HCT116 (cell line): ENCODE measurements around the gene THEM4. TPM values are rescaled to one million over a fixed set of nuclear protein-coding genes. Genes with fewer than 3 reads are reported as not detected.

Experiments
- ATAC-seq: fragments of 200-7000 bp; cut with Tn5 transposase; 2 replicates; pipeline ENCODE4 v1.9.1; 2020; ENCODE audit warnings: mild to moderate bottlenecking, moderate library complexity
- BruUV-seq: library from RNA; stranded (reverse); fragments of 400-500 nt; replicated peaks from 2 replicates; lab custom pipeline; 2021; lab: Mats Ljungman, UMichigan
- CTCF ChIA-PET: fragments of 300-600 bp; sonication (Branson Sonifier 250); formaldehyde crosslinking; loops from one replicate; lab custom pipeline; 2021; ENCODE audit warnings: antibody characterized with exemption; lab: Charles Lee
- POLR2A ChIA-PET: fragments of 300-600, 350-600 bp; sonication (Branson Sonifier 250); formaldehyde crosslinking; loops from one replicate; lab custom pipeline; 2021; ENCODE audit warnings: antibody characterized with exemption; lab: Charles Lee
- RAD21 ChIA-PET, 2 experiments: fragments of 300-600 bp; sonication (Branson Sonifier 250); formaldehyde crosslinking; loops; one replicate each; lab custom pipeline; 2023; ENCODE audit warnings: low total read pairs in 2 of 2; ENCODE audit not compliant: uncharacterized antibody in 2 of 2, unreplicated experiment in 2 of 2, low non-redundant PET in 1 of 2; lab: Charles Lee
- DNase-seq: peaks from one replicate; pipeline ENCODE4 v3.0.0-alpha.2; 2010; ENCODE audit warnings: low read depth, low spot score
- H2AFZ ChIP-seq: fragments of 200-600 bp; shearing (Covaris generic), sonication (generic); 2 replicates; pipeline ENCODE4 v1.6.1; 2017; ENCODE audit warnings: low read depth, mixed run types, mixed read lengths, antibody characterized with exemption, low read length; ENCODE audit not compliant: poor library complexity, severe bottlenecking
- H3K27ac ChIP-seq: 2 replicates; pipeline ENCODE4 v1.5.1; 2012; ENCODE audit warnings: low read depth, low read length
- H3K27me3 ChIP-seq: fragments of 200-600 bp; sonication (generic); 2 replicates; pipeline ENCODE4 v1.6.1; 2016; ENCODE audit warnings: mixed run types, low read length, mixed read lengths; ENCODE audit not compliant: insufficient read depth
- H3K36me3 ChIP-seq, 2 experiments: fragments of 200-500 bp in 1 of 2; fragments of 200-600 bp in 1 of 2; sonication (Bioruptor generic) in 1 of 2; sonication (generic) in 1 of 2; 2 replicates each; pipeline versions ENCODE4 v1.5.1 to v1.6.1; 2014 to 2016; ENCODE audit warnings: low read length in 2 of 2, inconsistent platforms in 1 of 2, mixed read lengths in 1 of 2, mixed run types in 1 of 2; ENCODE audit not compliant: insufficient read depth in 2 of 2, control insufficient read depth in 1 of 2
- H3K4me1 ChIP-seq, 2 experiments: fragments of 200-600 bp in 1 of 2; sonication (generic) in 1 of 2; 2 replicates each; pipeline versions ENCODE4 v1.5.1 to v1.6.1; 2012 to 2017; ENCODE audit warnings: low read length in 2 of 2, inconsistent platforms in 1 of 2, mild to moderate bottlenecking in 1 of 2, mixed read lengths in 1 of 2, mixed run types in 1 of 2, moderate library complexity in 1 of 2; ENCODE audit not compliant: insufficient read depth in 2 of 2, control insufficient read depth in 1 of 2
- H3K4me2 ChIP-seq: fragments of 200-600 bp; sonication (generic); 2 replicates; pipeline ENCODE4 v1.6.1; 2017; ENCODE audit warnings: mixed run types, low read length, mixed read lengths
- H3K4me3 ChIP-seq, 2 experiments: fragments of 200-600 bp in 1 of 2; sonication (generic) in 1 of 2; replicated peaks in 1 of 2; 2 replicates each; pipeline ENCODE4 v1.5.1; 2011 to 2016; ENCODE audit warnings: low read length in 2 of 2, control low read depth in 1 of 2, low read depth in 1 of 2, mild to moderate bottlenecking in 1 of 2, mixed read lengths in 1 of 2, mixed run types in 1 of 2
- H3K79me2 ChIP-seq: fragments of 200-600 bp; sonication (generic); 2 replicates; pipeline ENCODE4 v1.6.1; 2017; ENCODE audit warnings: mild to moderate bottlenecking, mixed run types, low read length, moderate library complexity, mixed read lengths; ENCODE audit not compliant: insufficient read depth
- H3K9ac ChIP-seq: fragments of 200-600 bp; sonication (generic); 2 replicates; pipeline ENCODE4 v1.6.1; 2016; ENCODE audit warnings: low read length, mixed read lengths
- H3K9me2 ChIP-seq: fragments of 200-600 bp; sonication (generic), shearing (Covaris generic); 2 replicates; pipeline ENCODE4 v1.6.1; 2017; ENCODE audit warnings: mixed run types, mild to moderate bottlenecking, moderate library complexity; ENCODE audit not compliant: insufficient read depth
- H3K9me3 ChIP-seq, 2 experiments: fragments of 200-500 bp in 1 of 2; fragments of 200-600 bp in 1 of 2; sonication (Bioruptor generic) in 1 of 2; sonication (generic) in 1 of 2; 2 replicates each; pipeline ENCODE4 v1.6.1; 2014 to 2017; ENCODE audit warnings: low read length in 2 of 2, mixed read lengths in 2 of 2, inconsistent platforms in 1 of 2, low read depth in 1 of 2, mild to moderate bottlenecking in 1 of 2, mixed run types in 1 of 2, moderate library complexity in 1 of 2; ENCODE audit not compliant: control insufficient read depth in 1 of 2, insufficient read depth in 1 of 2
- H4K20me1 ChIP-seq: fragments of 200-600 bp; sonication (generic), shearing (Covaris generic); 2 replicates; pipeline ENCODE4 v1.6.1; 2017; ENCODE audit warnings: mixed run types, mild to moderate bottlenecking, moderate library complexity; ENCODE audit not compliant: insufficient read depth
- CBX3 ChIP-seq: IDR thresholded peaks from 2 replicates; pipeline ENCODE4 v1.6.1; 2012; ENCODE audit warnings: low read depth
- EGR1 ChIP-seq: IDR thresholded peaks from 2 replicates; pipeline ENCODE4 v1.6.1; 2012; ENCODE audit warnings: low read depth
- ELF1 ChIP-seq: IDR thresholded peaks from 2 replicates; pipeline ENCODE4 v1.6.1; 2012; ENCODE audit warnings: low read depth, borderline replicate concordance
- EZH2 ChIP-seq: fragments of 200-600 bp; sonication (generic); IDR thresholded peaks from 2 replicates; pipeline ENCODE4 v1.6.1; 2017; ENCODE audit warnings: antibody characterized with exemption, mixed run types
- EZH2phosphoT487 ChIP-seq: fragments of 200-600 bp; IDR thresholded peaks from 2 replicates; pipeline ENCODE4 v1.6.1; 2018; ENCODE audit warnings: antibody characterized with exemption, borderline replicate concordance
- JUND ChIP-seq: IDR thresholded peaks from 2 replicates; pipeline ENCODE4 v1.6.1; 2012
- MAX ChIP-seq: IDR thresholded peaks from 2 replicates; pipeline ENCODE4 v1.6.1; 2012
- POLR2A ChIP-seq: IDR thresholded peaks from 2 replicates; pipeline ENCODE4 v1.7.0; 2011; ENCODE audit warnings: borderline replicate concordance; ENCODE audit not compliant: insufficient read depth, insufficient read length; ENCODE audit errors: extremely low read depth
- POLR2AphosphoS5 ChIP-seq: IDR thresholded peaks from 2 replicates; pipeline ENCODE4 v1.6.1; 2011; ENCODE audit warnings: mild to moderate bottlenecking, low read depth, low read length, moderate library complexity
- RAD21 ChIP-seq: IDR thresholded peaks from 2 replicates; pipeline ENCODE4 v1.6.1; 2012; ENCODE audit warnings: low read depth, mild to moderate bottlenecking
- SIN3A ChIP-seq: IDR thresholded peaks from 2 replicates; pipeline ENCODE4 v1.6.1; 2012; ENCODE audit warnings: low read depth
- SRF ChIP-seq: IDR thresholded peaks from 2 replicates; pipeline ENCODE4 v1.6.1; 2012; ENCODE audit warnings: low read depth
- TCF7L2 ChIP-seq: IDR thresholded peaks from 2 replicates; pipeline ENCODE4 v1.7.0; 2011; ENCODE audit warnings: borderline replicate concordance, inconsistent platforms; ENCODE audit not compliant: insufficient read depth, insufficient read length; ENCODE audit errors: extremely low read depth
- intact Hi-C: fragments of 100-400 bp; cut with micrococcal nuclease; formaldehyde crosslinking; loops from 2 replicates; pipeline ENCODE4 v1.10.0; 2022
- total RNA-seq: library from RNA; stranded (reverse); gene quantifications from one replicate; pipeline ENCODE4 v1.2.1, GENCODE V29; 2021; ENCODE audit not compliant: unreplicated experiment
- TF ChIP-seq, protein P1 (sequence below): IDR thresholded peaks from 2 replicates; pipeline ENCODE4 v1.6.1; 2011; ENCODE audit warnings: mild to moderate bottlenecking, low read length, moderate library complexity; ENCODE audit not compliant: insufficient replicate concordance; ENCODE audit errors: extremely low read depth

The THEM4 gene
- total RNA-seq, 1 experiment from 2014 or later, result 17.0 TPM

GRCh38 chr1:151828921-151829320, 80.4 kb downstream of the THEM4 start (continued):
- TF ChIP-seq MAX (no peak), SRF (no peak), ELF1 (no peak), TCF7L2 (no peak), RAD21 (no peak), CBX3 (no peak), EGR1 (no peak), JUND (no peak), EZH2 (no peak)
- TF ChIP-seq, protein P1, sequence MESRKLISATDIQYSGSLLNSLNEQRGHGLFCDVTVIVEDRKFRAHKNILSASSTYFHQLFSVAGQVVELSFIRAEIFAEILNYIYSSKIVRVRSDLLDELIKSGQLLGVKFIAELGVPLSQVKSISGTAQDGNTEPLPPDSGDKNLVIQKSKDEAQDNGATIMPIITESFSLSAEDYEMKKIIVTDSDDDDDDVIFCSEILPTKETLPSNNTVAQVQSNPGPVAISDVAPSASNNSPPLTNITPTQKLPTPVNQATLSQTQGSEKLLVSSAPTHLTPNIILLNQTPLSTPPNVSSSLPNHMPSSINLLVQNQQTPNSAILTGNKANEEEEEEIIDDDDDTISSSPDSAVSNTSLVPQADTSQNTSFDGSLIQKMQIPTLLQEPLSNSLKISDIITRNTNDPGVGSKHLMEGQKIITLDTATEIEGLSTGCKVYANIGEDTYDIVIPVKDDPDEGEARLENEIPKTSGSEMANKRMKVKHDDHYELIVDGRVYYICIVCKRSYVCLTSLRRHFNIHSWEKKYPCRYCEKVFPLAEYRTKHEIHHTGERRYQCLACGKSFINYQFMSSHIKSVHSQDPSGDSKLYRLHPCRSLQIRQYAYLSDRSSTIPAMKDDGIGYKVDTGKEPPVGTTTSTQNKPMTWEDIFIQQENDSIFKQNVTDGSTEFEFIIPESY, result no peak

- RAD21 ChIA-PET, result no interaction called here
- H3K4me2 ChIP-seq, result no peak overlapping the region
- no peaks in the 10 kb centered on the region for H3K36me3 ChIP-seq
- H3K27me3 ChIP-seq, result no peaks in the 10 kb centered on the region
- H3K9ac ChIP-seq, result no peak overlapping the region
- TF ChIP-seq SIN3A (no peak), POLR2AphosphoS5 (no peak), MAX (no peak), POLR2A (no peak), JUND (no peak), EGR1 (no peak), TCF7L2 (no peak), EZH2phosphoT487 (no peak), CBX3 (no peak), SRF (no peak), ELF1 (no peak)
- TF ChIP-seq, all 23 proteins: peak for 0
- Histone ChIP-seq H2AFZ (no peak overlapping the region), H3K9me2 (no peaks in the 10 kb centered on the region), H4K20me1 (no peaks in the 10 kb centered on the region), H3K27ac (no peak overlapping the region), H3K79me2 (no peaks in the 10 kb centered on the region), H3K4me1 (peaks cover 23 to 48% of the 10 kb centered on the region in 2 experiments), H3K4me3 (no peak overlapping the region), H3K9me3 (no peaks in the 10 kb centered on the region)
- no peak for ATAC-seq
- ChIA-PET CTCF (interaction anchor here (1.5 kb wide), 1 partner anchor 9 kb away, joined by 3 read pairs; no protein-coding TSS in a partner anchor), POLR2A (no interaction called here)
- DNase-seq, result no peak
- BruUV-seq, result no TSS peak
- intact Hi-C loops, result no loop called here
Observed at GRCh38 chr1:151827853-151828252, 81.5 kb downstream of the THEM4 start.
